HK-2 (cell line): Measurements from ENCODE around the gene AATK.
A peak's percentile ranks its signal among the peaks of the same experiment; 100 is the strongest.

Source experiments
- DNase-seq: peaks from one replicate; pipeline ENCODE4 v3.0.0-alpha.2; 2018; ENCODE audit not compliant: unreplicated experiment

Gene AATK

GRCh38 chr17:81127526-81128177, 38.4 kb downstream of the AATK start:
- no peak for DNase-seq

DNA sequence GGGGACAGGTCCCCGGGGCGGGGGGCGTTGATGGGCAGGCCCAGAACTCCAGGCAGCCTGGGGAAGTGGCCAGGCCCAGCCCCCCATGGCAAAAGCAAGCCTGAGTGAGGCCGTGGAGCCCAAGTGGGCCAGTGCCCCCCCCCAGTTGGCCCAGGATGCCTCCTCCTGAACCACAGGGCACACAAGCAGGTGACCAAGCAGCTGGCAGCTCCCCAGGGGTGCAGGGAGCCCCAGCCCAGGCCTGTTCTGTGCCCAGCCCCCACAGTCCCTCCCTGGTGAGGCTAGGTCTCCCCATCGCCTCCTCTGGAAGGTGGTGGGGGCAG, 38.9 kb downstream of the AATK start:
- DNase-seq: no peak

GRCh38 chr17:81126281-81127132, 39.5 kb downstream of the AATK start:
- DNase-seq: no peak

GRCh38 chr17:81125573-81126081, 40.4 kb downstream of the AATK start:
- DNase-seq: peak; percentile 57

- no peak for DNase-seq
Measured at GRCh38 chr17:81124377-81124776, 41.6 kb downstream of the AATK start.

DNA sequence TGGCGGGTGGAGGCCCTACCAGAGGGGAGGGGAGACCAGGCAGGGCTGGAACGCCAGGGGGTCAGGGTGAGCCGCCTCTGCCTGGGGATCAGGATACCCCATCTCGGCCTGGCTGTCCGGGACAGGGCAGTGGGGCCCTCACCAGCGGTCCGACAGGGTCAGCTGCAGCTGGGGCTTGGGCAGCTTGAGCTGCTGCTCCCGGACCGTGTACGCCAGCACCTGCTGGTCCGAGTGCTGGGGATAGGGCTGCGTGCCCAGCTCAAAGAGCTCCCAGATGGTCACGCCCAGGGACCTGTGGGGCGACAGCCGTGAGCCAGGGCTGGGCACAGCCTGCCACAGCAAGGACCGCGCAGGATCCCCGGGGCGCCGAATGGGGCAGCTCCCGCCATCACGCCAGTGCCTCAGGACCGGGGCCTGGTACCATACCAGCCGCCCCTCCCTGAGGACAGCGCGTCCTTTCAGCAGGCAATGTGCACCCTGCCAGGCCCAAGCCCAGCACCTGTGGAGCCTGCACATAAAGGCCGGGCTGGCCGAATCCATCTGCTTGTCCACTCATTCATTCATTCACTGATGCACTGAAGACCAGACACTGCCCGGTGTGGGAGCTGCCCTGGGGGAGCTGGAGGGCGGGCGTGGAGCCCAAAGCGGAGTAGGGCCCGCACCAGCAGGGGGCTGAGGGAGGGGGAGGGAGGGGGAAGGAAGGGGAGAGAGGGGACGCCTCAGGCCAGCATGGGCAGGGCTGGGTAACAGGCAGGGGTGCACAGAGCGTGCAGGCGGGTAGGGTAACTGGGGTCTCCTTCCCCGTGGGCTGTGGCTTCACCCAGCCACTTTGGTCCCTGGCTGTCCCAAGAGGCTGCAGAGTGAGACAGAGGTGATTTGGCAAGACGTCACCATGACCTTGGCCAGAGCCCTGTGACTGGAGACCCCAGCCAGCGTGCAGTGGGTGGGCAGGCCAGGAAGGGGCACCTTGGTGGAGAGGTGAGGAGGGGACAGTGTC, 42.7 kb downstream of the AATK start:
- DNase-seq: no peak

DNA sequence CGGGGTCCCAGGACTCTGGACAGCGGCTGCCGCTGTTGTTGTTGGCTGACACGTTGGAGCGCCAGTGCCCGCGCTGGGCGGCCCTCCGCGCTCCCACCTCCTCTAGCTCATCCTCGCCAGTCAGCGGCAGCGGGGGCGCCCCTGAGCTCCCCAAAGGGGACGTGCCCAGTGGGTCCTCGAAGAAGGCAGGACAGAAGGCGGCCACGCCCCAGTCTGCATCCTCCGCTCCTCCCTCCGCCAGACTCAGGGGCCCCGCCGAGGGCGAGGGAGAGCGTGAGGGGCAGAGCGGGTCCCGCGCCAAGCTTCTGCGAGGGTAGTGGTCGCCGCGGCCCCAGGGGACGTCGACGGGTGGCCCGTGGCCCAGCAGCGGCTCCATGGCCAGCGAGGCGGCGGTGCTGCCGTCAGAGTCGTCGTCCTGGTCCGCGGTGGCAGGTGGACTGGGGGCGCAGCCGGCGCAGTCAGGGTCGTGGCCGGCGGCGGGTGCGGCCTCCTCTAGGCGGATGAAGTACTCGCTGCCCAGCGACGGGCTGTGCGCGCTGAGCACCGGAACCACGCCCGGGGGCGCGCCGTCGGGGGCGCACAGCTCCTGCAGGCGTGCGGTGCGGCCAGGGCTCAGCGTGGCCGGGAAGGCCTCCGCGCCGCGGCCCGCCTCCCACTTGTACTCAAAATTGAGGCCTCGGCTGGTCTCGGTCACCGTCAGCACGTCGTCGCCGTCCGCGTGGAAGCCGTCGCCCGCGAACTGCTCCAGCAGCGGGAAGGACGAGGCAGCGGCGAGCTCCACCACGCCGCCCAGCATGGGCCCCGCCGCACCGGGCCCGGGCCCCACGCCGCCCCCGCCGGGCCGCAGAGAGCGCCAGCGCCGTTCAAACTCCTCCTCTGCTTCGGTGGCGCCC, 43.9 kb downstream of the AATK start:
- no peak for DNase-seq

- no peak for DNase-seq
Measured at GRCh38 chr17:81120695-81121621, 45.1 kb downstream of the AATK start.

- DNase-seq: no peak
Measured at GRCh38 chr17:81120149-81120484, 45.9 kb downstream of the AATK start.

- peak; percentile 79 for DNase-seq
Measured at GRCh38 chr17:81119223-81120148, 46.5 kb downstream of the AATK start.

- no peak for DNase-seq
Measured at GRCh38 chr17:81118308-81119221, 47.5 kb downstream of the AATK start.

DNA sequence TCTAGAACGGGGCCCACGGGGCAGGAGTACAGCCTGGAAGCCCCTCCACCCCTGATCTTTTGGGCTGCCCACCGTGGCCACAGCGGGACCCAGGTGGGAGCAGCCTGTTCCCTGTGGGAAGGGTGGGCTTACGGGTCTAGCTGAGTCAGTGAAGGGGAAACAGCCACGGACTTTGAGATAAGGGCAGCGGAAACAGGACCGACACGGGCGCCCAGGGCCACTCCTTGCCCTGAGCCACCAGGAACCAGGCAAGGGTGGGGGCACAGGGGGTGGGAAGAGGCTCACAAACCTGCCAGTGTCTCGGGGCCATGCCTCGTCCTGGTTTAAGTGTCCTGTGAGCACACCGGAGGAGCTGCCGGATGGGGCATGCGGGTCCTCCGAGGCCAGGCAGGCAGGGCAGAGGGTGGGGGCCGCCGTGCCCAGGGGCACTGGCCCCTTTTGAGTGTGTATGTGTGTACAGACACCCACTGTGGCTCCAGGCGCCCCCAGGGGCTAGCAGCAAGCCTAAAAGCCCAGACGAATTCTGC, 48.3 kb downstream of the AATK start:
- no peak for DNase-seq

- no peak for DNase-seq
Measured at GRCh38 chr17:81116704-81117103, 49.3 kb downstream of the AATK start.

GRCh38 chr17:81115749-81116464, 50.1 kb downstream of the AATK start:
- DNase-seq: no peak

GRCh38 chr17:81115219-81115618, 50.8 kb downstream of the AATK start:
- no peak for DNase-seq

GRCh38 chr17:81114351-81115093, 51.5 kb downstream of the AATK start:
- no peak for DNase-seq
